GM18519 (cell line): ENCODE data around the gene SCUBE1.

Experiments used
- ATAC-seq: cut with Tn5 transposase; IDR thresholded peaks from one replicate; pipeline ENCODE4 v1.9.1; 2021; ENCODE audit warnings: mild to moderate bottlenecking, moderate library complexity; ENCODE audit not compliant: unreplicated experiment, low FRiP score

The SCUBE1 gene

GRCh38 chr22:43267332-43267980 is 75.7 kb downstream of the SCUBE1 start:
- ATAC-seq: no peak

DNA sequence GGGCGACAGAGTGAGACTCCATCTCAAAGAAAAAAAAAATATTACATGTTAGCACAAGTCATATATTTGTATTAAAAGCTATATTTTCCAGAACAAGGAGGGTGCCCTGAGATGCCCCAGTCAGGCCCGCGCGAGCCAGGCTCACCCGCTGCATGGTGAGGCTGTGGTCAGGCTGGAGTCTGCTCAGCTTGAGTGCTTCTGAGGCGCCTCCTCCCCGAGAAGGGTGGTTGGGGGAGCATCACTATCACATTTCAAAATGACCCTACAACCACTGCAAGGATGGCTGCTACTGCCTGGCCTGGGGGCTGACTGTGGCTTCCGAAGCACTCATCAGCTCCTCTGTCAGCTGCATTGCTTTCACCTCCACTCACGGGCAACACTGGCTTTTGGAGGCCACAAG is 77.1 kb downstream of the SCUBE1 start:
- no peak for ATAC-seq

- ATAC-seq: no peak
Observed at GRCh38 chr22:43263645-43264514, 79.3 kb downstream of the SCUBE1 start.

- no peak for ATAC-seq
Observed at GRCh38 chr22:43262990-43263644, 80.1 kb downstream of the SCUBE1 start.

GRCh38 chr22:43260331-43261231 is 82.6 kb downstream of the SCUBE1 start:
- no peak for ATAC-seq

DNA sequence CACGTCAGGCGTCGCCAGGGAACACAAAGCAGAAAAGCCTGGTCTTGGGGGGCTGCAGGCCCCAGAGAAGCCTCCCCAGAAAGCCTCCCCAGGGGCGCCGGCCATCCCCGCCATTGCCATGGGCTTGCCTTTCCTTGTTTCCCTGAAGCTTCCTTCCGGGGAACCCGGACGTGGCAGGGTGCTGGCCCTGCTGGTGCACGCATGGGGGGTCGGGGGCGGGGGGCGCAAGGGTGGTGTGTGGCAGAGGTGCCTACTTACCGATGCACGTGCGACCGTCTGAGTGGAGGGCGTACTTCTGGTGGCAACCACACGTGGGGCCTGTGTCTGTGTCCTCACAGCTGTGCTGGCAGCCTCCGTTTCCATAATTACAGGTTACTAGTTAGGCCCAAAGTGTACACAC is 85.2 kb downstream of the SCUBE1 start:
- no peak for ATAC-seq

GRCh38 chr22:43257549-43257948 is 85.6 kb downstream of the SCUBE1 start:
- no peak for ATAC-seq

- no peak for ATAC-seq
Observed at GRCh38 chr22:43256976-43257545, 86.1 kb downstream of the SCUBE1 start.

DNA sequence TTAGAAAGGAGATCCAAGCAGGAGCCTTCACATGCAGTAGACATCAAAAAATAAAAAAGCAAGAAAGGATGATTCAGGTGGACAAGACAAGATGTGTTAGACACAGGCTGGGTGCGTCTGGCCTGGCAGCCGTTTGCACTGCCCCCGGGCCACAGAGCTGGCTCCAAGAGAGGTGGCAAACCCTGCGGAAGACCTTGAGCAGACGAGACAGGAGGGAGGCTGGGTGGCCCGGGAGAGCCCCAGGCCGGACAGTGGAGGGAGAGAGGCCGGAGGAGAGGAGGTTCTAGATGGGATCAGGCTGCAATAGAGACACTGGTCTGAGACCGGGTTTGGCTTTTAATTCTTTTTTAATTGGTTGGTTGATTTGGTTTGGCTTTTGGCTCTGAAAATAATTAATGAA is 86.6 kb downstream of the SCUBE1 start:
- no peak for ATAC-seq

DNA sequence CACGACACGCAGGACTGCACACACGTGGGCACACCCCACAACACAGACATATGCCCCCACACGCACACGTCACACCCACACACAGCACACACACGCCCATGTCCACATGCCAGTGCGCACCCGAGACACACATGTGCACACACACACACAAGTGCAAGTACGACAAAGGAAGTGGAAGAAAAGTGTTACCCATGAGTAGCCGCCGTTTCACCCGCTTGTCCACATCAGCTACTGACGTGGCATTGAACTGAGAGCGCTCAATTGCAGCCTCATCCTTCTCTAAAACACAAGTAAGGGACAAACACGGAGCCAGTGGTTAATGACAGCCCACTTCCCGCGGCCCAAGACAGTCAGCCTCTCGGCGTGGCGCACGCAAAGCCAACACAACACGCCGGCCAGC is 87.9 kb downstream of the SCUBE1 start:
- ATAC-seq: no peak

DNA sequence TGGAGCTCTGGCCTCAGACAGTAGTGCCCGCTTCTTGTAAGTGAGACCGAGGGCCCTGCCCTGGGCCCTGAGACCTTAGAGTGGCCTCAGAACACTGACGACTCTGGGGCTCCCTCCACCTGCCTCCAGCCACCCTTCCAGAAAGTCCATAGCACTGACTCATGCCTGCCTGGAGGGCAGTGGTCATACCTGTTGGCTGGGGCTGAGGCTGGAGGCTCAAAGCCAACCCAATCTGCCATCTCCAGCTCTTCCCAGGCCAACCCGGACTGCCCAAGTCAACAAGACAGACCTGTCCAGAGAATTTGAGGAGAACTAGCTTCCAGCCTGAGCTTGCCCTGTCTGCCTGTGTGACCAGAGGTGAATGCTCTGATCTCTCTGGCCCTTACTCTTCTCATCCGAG is 89.3 kb downstream of the SCUBE1 start:
- no peak for ATAC-seq

DNA sequence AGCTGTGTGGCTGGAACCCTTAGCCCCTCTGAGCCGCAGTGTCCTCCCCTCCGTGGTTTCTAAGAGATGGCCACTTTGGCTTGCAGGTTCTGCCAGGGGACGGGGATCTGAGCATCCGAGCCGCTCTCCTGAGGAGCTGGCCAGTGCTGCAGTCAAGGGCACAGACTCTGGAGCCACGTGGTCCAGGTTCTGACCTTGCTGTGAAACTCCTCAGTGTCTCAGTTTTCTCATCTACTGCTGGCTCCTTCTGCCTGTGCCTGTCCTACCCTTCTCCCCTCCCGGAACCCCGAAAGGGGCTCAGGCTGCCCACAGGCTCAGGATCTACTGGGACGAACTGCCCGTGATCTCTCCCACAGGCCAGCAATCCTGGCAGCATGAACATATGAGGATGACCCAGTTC is 90.9 kb downstream of the SCUBE1 start:
- no peak for ATAC-seq

DNA sequence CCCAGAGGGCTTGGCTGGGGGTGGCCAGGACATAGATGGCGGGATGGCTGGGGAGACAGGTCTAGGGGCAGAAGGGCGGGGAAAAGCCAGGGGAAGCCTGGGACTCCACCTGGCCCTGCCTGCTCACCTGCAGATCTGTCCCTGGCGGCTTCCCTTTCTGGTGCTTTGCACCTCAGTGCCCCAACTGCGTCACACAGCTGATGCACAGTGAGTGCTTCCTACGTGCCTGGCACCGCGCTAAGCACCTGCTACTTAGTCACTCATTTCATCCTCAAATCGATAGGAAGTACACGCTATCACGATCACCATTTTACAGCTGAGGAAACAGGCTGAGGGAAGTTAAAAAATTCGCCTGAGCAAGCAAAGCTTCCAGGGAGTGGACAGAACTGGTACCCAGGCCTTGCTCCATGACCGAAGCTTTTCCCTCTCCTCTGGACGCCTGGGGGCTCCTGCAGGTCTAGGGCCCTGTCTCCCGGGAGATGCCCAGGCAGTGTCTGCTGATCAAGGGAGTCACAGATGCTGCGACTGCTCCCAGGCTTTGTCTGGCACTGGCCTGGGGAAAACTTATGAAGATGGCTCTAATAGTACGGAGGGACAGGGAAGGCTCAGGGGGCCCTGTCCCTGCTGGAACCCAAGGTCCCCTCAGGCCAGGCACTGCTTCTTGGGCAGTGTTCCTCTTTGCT is 93.2 kb downstream of the SCUBE1 start:
- no peak for ATAC-seq

DNA sequence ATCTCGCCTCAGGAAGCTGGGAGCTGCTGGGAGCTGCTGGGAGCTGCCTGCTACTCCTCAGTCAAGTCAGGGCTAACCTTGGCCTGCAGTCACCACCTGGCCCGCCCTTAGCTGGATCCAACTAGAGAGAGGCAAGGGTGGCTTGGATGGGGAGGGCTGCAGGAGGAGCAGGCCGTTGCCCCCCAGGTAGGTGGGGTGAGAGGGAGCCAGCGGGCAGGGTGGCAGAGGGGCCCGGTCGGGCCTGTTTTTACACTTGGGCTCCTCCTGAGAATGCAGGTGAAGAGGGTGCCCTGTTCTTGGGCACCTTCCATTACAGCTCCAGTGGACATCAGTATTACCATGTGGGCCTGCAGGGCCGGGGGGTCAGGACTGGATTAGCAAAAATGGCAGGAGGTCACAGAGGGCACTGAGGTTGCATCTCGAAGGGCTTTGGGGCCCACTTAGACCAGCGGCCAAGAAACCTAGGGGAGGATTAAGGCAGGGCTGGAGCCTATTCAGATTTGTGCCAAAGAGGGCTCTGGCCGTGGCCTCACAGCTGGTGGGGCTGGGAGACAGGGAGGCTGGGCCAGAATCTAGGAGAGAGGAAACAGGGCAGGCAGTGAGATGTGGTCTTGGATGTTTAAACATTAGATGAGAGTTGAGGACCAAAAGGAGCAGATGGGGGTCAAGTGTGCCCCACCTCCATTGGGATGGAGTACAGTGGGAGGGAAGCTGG is 95.5 kb downstream of the SCUBE1 start:
- ATAC-seq: no peak

GRCh38 chr22:43246188-43246587 is 97.0 kb downstream of the SCUBE1 start:
- ATAC-seq: no peak

DNA sequence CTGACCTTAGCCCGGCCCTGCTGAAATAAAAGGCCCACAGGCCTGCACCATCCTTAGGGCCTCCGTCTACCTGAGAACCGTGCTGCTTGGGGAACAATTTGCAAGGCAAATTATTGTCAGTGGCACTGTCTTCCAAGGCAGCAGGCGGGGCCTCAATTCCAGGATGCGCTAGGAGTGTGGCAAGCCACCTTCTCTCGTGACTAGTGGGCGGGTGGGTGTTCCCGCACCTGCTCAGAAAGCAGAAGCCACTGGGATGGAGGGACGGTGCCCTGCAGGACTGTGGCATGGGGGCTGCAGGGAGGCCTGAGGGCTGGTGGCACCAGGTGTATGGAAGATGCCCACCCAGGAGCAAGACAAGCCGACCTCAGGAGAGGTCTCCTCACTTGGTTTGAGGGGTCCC is 97.5 kb downstream of the SCUBE1 start:
- no peak for ATAC-seq

DNA sequence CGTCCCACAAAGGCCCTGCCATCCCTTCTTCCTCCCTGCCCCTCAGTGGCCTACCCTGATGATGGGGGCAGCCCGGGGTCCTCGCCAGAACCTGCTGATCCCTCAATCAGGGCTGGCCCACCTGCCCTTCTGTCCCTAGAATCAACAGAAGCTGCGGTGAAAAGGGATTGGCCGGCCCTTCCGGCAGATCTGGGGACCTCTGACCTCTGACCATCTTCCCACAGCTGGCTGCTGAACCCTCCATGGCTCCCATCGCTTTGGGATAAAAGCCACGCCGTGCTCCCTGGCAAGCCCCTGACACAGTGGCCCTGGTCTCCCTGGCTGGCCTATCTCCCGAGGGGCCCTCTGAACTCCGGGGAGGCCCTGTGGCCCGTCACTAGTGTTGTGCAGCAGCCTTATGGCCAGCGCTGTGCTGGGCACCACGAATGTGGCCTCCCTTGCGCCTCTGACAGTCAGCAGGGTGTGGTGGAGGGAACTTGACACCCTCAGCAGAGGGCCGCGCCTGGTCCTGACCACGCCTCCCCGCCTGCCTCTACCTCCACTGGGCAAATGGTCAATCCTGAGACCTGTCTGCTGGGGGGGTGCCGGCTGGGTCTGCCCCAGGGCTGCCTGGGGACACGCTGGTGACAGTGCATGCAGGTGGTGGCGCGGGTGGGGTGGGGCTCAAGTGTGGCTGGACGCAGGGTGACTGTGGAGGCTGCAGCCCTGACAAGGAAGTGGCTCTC is 98.2 kb downstream of the SCUBE1 start:
- no peak for ATAC-seq

- ATAC-seq: no peak
Observed at GRCh38 chr22:43244402-43244801, 98.8 kb downstream of the SCUBE1 start.
